SK-N-SH (cell line): Measurements from ENCODE around the gene CST9. TPM values are rescaled to one million over a fixed set of nuclear protein-coding genes. Genes with fewer than 3 reads are reported as not detected.

ENCODE experiments used
- CTCF ChIA-PET: fragments of 300-600, 350-600 bp; formaldehyde crosslinking; extraction: SDS; loops from one replicate; lab custom pipeline; 2021; lab: Yijun Ruan, JAX
- POLR2A ChIA-PET: fragments of 350-600 bp; sonication (Branson Sonifier 250); formaldehyde crosslinking; extraction: SDS; loops from one replicate; lab custom pipeline; 2020; ENCODE audit warnings: antibody characterized with exemption, inconsistent platforms; lab: Yijun Ruan, JAX
- DNase-seq: peaks from one replicate; pipeline ENCODE4 v3.0.0; 2012
- H2AFZ ChIP-seq: fragments of 200-600 bp; sonication (generic); 2 replicates; pipeline ENCODE4 v1.8.1; 2016; ENCODE audit warnings: antibody characterized with exemption, mild to moderate bottlenecking, low read depth
- H3F3A ChIP-seq: fragments of 200-600 bp; sonication (generic); replicated peaks from 2 replicates; pipeline ENCODE3; 2016; ENCODE audit warnings: antibody characterized with exemption, mild to moderate bottlenecking; ENCODE audit not compliant: insufficient read depth
- H3K27ac ChIP-seq, 2 experiments: fragments of 200-500 bp in 1 of 2; fragments of 200-600 bp in 1 of 2; sonication (Bioruptor generic) in 1 of 2; sonication (generic), shearing (Covaris generic) in 1 of 2; 2 replicates each; pipeline versions ENCODE4 v1.5.1 to v1.6.1; 2014 to 2016; ENCODE audit warnings: low read depth in 2 of 2, inconsistent platforms in 1 of 2, low read length in 1 of 2, mild to moderate bottlenecking in 1 of 2, mixed read lengths in 1 of 2
- H3K27me3 ChIP-seq: fragments of 200-600 bp; sonication (generic), shearing (Covaris generic); 2 replicates; pipeline ENCODE4 v1.6.1; 2016; ENCODE audit warnings: mixed run types; ENCODE audit not compliant: insufficient read depth
- H3K36me3 ChIP-seq, 2 experiments: fragments of 200-500 bp in 1 of 2; fragments of 200-600 bp in 1 of 2; sonication (Bioruptor generic) in 1 of 2; sonication (generic) in 1 of 2; replicated peaks in 1 of 2; 2 replicates each; pipeline versions ENCODE3 to v1.5.1; 2014 to 2016; ENCODE audit warnings: low read length in 1 of 2, mild to moderate bottlenecking in 1 of 2; ENCODE audit not compliant: insufficient read depth in 2 of 2, control insufficient read depth in 1 of 2
- H3K4me1 ChIP-seq, 2 experiments: fragments of 200-500 bp in 1 of 2; fragments of 200-600 bp in 1 of 2; sonication (Bioruptor generic) in 1 of 2; sonication (generic), shearing (Covaris generic) in 1 of 2; 2 replicates each; pipeline versions ENCODE4 v1.5.1 to v1.6.1; 2014 to 2016; ENCODE audit warnings: low read depth in 1 of 2, low read length in 1 of 2, mixed run types in 1 of 2; ENCODE audit not compliant: insufficient read depth in 2 of 2, control insufficient read depth in 1 of 2
- H3K4me2 ChIP-seq: fragments of 200-600 bp; sonication (generic), shearing (Covaris generic); 2 replicates; pipeline ENCODE4 v1.6.1; 2017; ENCODE audit warnings: mixed run types
- H3K4me3 ChIP-seq, 2 experiments: fragments of 200-500 bp in 1 of 2; fragments of 200-600 bp in 1 of 2; sonication (Bioruptor generic) in 1 of 2; sonication (generic), shearing (Covaris generic) in 1 of 2; 2 replicates each; pipeline versions ENCODE4 v1.5.1 to v1.8.1; 2014 to 2016; ENCODE audit warnings: low read depth in 2 of 2, inconsistent platforms in 1 of 2, low read length in 1 of 2, mild to moderate bottlenecking in 1 of 2, mixed read lengths in 1 of 2, moderate library complexity in 1 of 2
- H3K79me2 ChIP-seq: fragments of 200-600 bp; sonication (generic); 2 replicates; pipeline ENCODE4 v1.8.1; 2017; ENCODE audit warnings: mild to moderate bottlenecking; ENCODE audit not compliant: insufficient read depth
- H3K9ac ChIP-seq: fragments of 200-600 bp; sonication (generic); 2 replicates; pipeline ENCODE4 v1.6.1; 2017; ENCODE audit warnings: mixed run types
- H3K9me2 ChIP-seq: fragments of 200-600 bp; sonication (generic); 2 replicates; pipeline ENCODE4 v1.6.1; 2017; ENCODE audit warnings: mixed run types
- H3K9me3 ChIP-seq: fragments of 200-600 bp; sonication (generic); 2 replicates; pipeline ENCODE4 v1.6.1; 2017; ENCODE audit warnings: mixed run types, mild to moderate bottlenecking, moderate library complexity
- H4K20me1 ChIP-seq: fragments of 200-600 bp; sonication (generic); 2 replicates; pipeline ENCODE4 v1.6.1; 2017; ENCODE audit warnings: mild to moderate bottlenecking, mixed run types; ENCODE audit not compliant: insufficient read depth
- CHD2 ChIP-seq: fragments of 150-350 bp; IDR thresholded peaks from 2 replicates; pipeline ENCODE4 v1.6.1; 2018; ENCODE audit warnings: low read length; ENCODE audit not compliant: partially characterized antibody
- CTCF ChIP-seq: fragments of 200-600 bp; sonication (generic); IDR thresholded peaks from 2 replicates; pipeline ENCODE4 v1.6.1; 2017; ENCODE audit warnings: antibody characterized with exemption, mild to moderate bottlenecking, moderate library complexity
- ELF1 ChIP-seq: IDR thresholded peaks from 2 replicates; pipeline ENCODE4 v1.4.0; 2012
- FOXJ3 ChIP-seq: sonication (generic); formaldehyde crosslinking; IDR thresholded peaks from 2 replicates; pipeline ENCODE4 v1.5.1; 2020; ENCODE audit warnings: mild to moderate bottlenecking, missing genetic modification reagents
- GABPA ChIP-seq: IDR thresholded peaks from 2 replicates; pipeline ENCODE4 v1.4.0; 2012; ENCODE audit warnings: low read depth, mild to moderate bottlenecking
- MXI1 ChIP-seq: IDR thresholded peaks from 2 replicates; pipeline ENCODE4 v1.6.1; 2012; ENCODE audit warnings: mild to moderate bottlenecking, low read depth, low read length, improper control_type of control experiment
- TCF12 ChIP-seq: IDR thresholded peaks from 2 replicates; pipeline ENCODE4 v1.4.0; 2012
- YY1 ChIP-seq: IDR thresholded peaks from 2 replicates; pipeline ENCODE4 v1.4.0; 2012; ENCODE audit warnings: low read depth, mild to moderate bottlenecking
- WGBS: methylation state at CpG from one replicate; pipeline ENCODE4 v1.1.6; 2017; ENCODE audit warnings: low lambda C conversion rate; 5-methylcytosine and 5-hydroxymethylcytosine counted together
- polyA plus RNA-seq, 3 experiments: library from polyadenylated mRNA; depleted of rRNA; stranded (reverse); fragments of >200 nt; gene quantifications; 2 replicates each; pipeline ENCODE4 v1.2.3, GENCODE V29; 2012
- TF ChIP-seq, protein P1 (sequence below): IDR thresholded peaks from 2 replicates; pipeline ENCODE4 v1.4.0; 2012; ENCODE audit warnings: low read depth
- TF ChIP-seq, protein P2 (sequence below): fragments of 150-350 bp; IDR thresholded peaks from 2 replicates; pipeline ENCODE4 v1.6.1; 2016; ENCODE audit warnings: mild to moderate bottlenecking, low read depth, low read length

The CST9 gene
- polyA plus RNA-seq, 1 of the 3 experiments (the other 2 are of a cell fraction), result not detected

GRCh38 chr20:23629542-23630391, 24.1 kb upstream of the CST9 start (continued):
- no peak for TF ChIP-seq CTCF

GRCh38 chr20:23629017-23629541, 23.4 kb upstream of the CST9 start:
- Histone ChIP-seq H3K4me2 (no peak overlapping the region), H3K36me3 (peaks cover 0 to 13% of the 10 kb centered on the region in 2 experiments), H4K20me1 (no peaks in the 10 kb centered on the region), H3F3A (no peaks in the 10 kb centered on the region), H3K9ac (no peak overlapping the region), H3K4me3 (no peak overlapping the region), H3K79me2 (no peaks in the 10 kb centered on the region), H3K27me3 (no peaks in the 10 kb centered on the region), H3K9me3 (no peaks in the 10 kb centered on the region), H3K27ac (no peak overlapping the region), H2AFZ (no peak overlapping the region), H3K9me2 (no peaks in the 10 kb centered on the region), H3K4me1 (no peaks in the 10 kb centered on the region; a peak in 1 of 4 replicates)
- 60% methylated on average over 6 of the region's 7 CpGs for WGBS
- TF ChIP-seq YY1 (no peak), MXI1 (no peak), TCF12 (no peak), CHD2 (no peak), GABPA (no peak), ELF1 (no peak), FOXJ3 (CRISPR knock-in tag) (no peak)
- TF ChIP-seq, protein P1, sequence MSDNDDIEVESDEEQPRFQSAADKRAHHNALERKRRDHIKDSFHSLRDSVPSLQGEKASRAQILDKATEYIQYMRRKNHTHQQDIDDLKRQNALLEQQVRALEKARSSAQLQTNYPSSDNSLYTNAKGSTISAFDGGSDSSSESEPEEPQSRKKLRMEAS, result no peak
- TF ChIP-seq, protein P2, sequence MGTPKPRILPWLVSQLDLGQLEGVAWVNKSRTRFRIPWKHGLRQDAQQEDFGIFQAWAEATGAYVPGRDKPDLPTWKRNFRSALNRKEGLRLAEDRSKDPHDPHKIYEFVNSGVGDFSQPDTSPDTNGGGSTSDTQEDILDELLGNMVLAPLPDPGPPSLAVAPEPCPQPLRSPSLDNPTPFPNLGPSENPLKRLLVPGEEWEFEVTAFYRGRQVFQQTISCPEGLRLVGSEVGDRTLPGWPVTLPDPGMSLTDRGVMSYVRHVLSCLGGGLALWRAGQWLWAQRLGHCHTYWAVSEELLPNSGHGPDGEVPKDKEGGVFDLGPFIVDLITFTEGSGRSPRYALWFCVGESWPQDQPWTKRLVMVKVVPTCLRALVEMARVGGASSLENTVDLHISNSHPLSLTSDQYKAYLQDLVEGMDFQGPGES, result no peak
- ChIA-PET CTCF (interaction anchor here (1.7 kb wide), 1 partner anchor 22 kb away, joined by 4 read pairs; no protein-coding TSS in a partner anchor), POLR2A (no interaction called here)
- no peak for DNase-seq
